H1 (cell line): Measurements from ENCODE around the gene USH1C. TPM values are rescaled to one million over a fixed set of nuclear protein-coding genes. Genes with fewer than 3 reads are reported as not detected.

Experiments
- CTCF ChIA-PET: fragments of 300-600 bp; sonication (Branson Sonifier 250); formaldehyde crosslinking; loops from one replicate; lab custom pipeline; 2021; ENCODE audit not compliant: partially characterized antibody; lab: Charles Lee
- POLR2A ChIA-PET: fragments of 300-600 bp; sonication (Branson Sonifier 250); formaldehyde crosslinking; loops from one replicate; lab custom pipeline; 2021; ENCODE audit warnings: inconsistent platforms; ENCODE audit not compliant: partially characterized antibody; lab: Charles Lee
- DNase-seq, 2 experiments: peaks; one replicate each; pipeline versions ENCODE4 v3.0.0 to v3.0.0-alpha.2; 2010 to 2022; ENCODE audit warnings: low spot score in 2 of 2, low read depth in 1 of 2, mixed read lengths in 1 of 2
- FAIRE-seq: peaks from 2 replicates; lab custom pipeline; 2011; peaks lifted over from hg19 to GRCh38; lab: Jason Lieb, UNC
- H2AFZ ChIP-seq: 2 replicates; pipeline ENCODE4 v1.8.1; 2012; ENCODE audit warnings: low read length, inconsistent platforms
- H2AK5ac ChIP-seq: 2 replicates; pipeline ENCODE4 v1.6.1; 2013; ENCODE audit warnings: low read depth, low read length
- H2BK120ac ChIP-seq: replicated peaks from 2 replicates; pipeline ENCODE3; 2013; ENCODE audit warnings: low read depth, low read length, inconsistent platforms
- H2BK12ac ChIP-seq: 2 replicates; pipeline ENCODE4 v1.6.1; 2013; ENCODE audit warnings: low read depth, low read length
- H2BK15ac ChIP-seq: 2 replicates; pipeline ENCODE4 v1.6.1; 2013; ENCODE audit warnings: low read length
- H2BK20ac ChIP-seq: 2 replicates; pipeline ENCODE4 v1.6.1; 2013; ENCODE audit warnings: low read length
- H2BK5ac ChIP-seq: 2 replicates; pipeline ENCODE4 v1.6.1; 2013; ENCODE audit warnings: low read depth, low read length
- H3K14ac ChIP-seq: 2 replicates; pipeline ENCODE4 v1.6.1; 2013; ENCODE audit warnings: inconsistent platforms; ENCODE audit not compliant: insufficient read length
- H3K18ac ChIP-seq: 2 replicates; pipeline ENCODE4 v1.6.1; 2013; ENCODE audit warnings: low read length; ENCODE audit errors: extremely low read depth
- H3K23ac ChIP-seq: 2 replicates; pipeline ENCODE4 v1.6.1; 2013; ENCODE audit warnings: inconsistent platforms; ENCODE audit not compliant: insufficient read length
- H3K23me2 ChIP-seq: 2 replicates; pipeline ENCODE4 v1.6.1; 2013; ENCODE audit warnings: low read depth, low read length
- H3K27ac ChIP-seq: 2 replicates; pipeline ENCODE4 v1.6.1; 2011; ENCODE audit warnings: low read depth, low read length, inconsistent platforms
- H3K27me3 ChIP-seq, 4 experiments: replicated peaks in 1 of 4; 1 replicate in 1 of 4; 2 replicates in 3 of 4; pipeline versions ENCODE4 v1.6.1 to v1.8.1; 2011 to 2013; ENCODE audit warnings: low read length in 3 of 4, mild to moderate bottlenecking in 3 of 4, inconsistent platforms in 2 of 4, mixed read lengths in 2 of 4, moderate library complexity in 1 of 4; ENCODE audit not compliant: control insufficient read depth in 3 of 4, insufficient read depth in 3 of 4; ENCODE audit errors: extremely low read depth in 1 of 4
- H3K36me3 ChIP-seq, 4 experiments: 2 replicates each; pipeline versions ENCODE4 v1.6.1 to v1.8.1; 2011 to 2013; ENCODE audit warnings: mild to moderate bottlenecking in 4 of 4, low read length in 3 of 4, moderate library complexity in 2 of 4, control low read depth in 1 of 4, inconsistent platforms in 1 of 4; ENCODE audit not compliant: insufficient read depth in 4 of 4, control insufficient read depth in 2 of 4
- H3K4ac ChIP-seq: replicated peaks from 2 replicates; pipeline ENCODE3; 2013; ENCODE audit warnings: low read length, low read depth, mixed read lengths, inconsistent platforms; ENCODE audit not compliant: insufficient read length
- H3K4me1 ChIP-seq, 4 experiments: replicated peaks in 1 of 4; 1 replicate in 1 of 4; 2 replicates in 3 of 4; pipeline versions ENCODE4 v1.6.1 to v1.8.1; 2011 to 2013; ENCODE audit warnings: low read length in 3 of 4, inconsistent platforms in 2 of 4, mixed read lengths in 1 of 4; ENCODE audit not compliant: insufficient read depth in 4 of 4, control insufficient read depth in 3 of 4
- H3K4me2 ChIP-seq, 2 experiments: 2 replicates each; pipeline versions ENCODE4 v1.6.1 to v1.8.1; 2011 to 2013; ENCODE audit warnings: low read depth in 2 of 2, low read length in 2 of 2, control low read depth in 1 of 2, inconsistent platforms in 1 of 2, mild to moderate bottlenecking in 1 of 2; ENCODE audit not compliant: insufficient read depth in 1 of 2
- H3K4me3 ChIP-seq, 4 experiments: fragments of 200-600, 300-600 bp in 1 of 4; sonication (generic), shearing (Covaris generic), sonication (Bioruptor Twin) in 1 of 4; 2 replicates each; pipeline versions ENCODE4 v1.5.1 to v1.8.1; 2011 to 2016; ENCODE audit warnings: low read length in 4 of 4, low read depth in 3 of 4, control low read depth in 2 of 4, inconsistent platforms in 2 of 4, mild to moderate bottlenecking in 2 of 4, mixed read lengths in 1 of 4, moderate library complexity in 1 of 4; ENCODE audit not compliant: insufficient read depth in 2 of 4; ENCODE audit errors: extremely low read depth in 1 of 4
- H3K56ac ChIP-seq: replicated peaks from 2 replicates; pipeline ENCODE3; 2013; ENCODE audit warnings: low read depth, mild to moderate bottlenecking, mixed read lengths, low read length, inconsistent platforms; ENCODE audit not compliant: insufficient read length
- H3K79me1 ChIP-seq: 2 replicates; pipeline ENCODE4 v1.6.1; 2013; ENCODE audit warnings: low read depth, low read length, control low read depth
- H3K79me2 ChIP-seq, 2 experiments: 2 replicates each; pipeline versions ENCODE4 v1.6.1 to v1.8.1; 2012 to 2013; ENCODE audit warnings: low read length in 2 of 2, mild to moderate bottlenecking in 2 of 2, inconsistent platforms in 1 of 2; ENCODE audit not compliant: insufficient read depth in 2 of 2, control insufficient read depth in 1 of 2
- H3K9ac ChIP-seq, 4 experiments: replicated peaks in 1 of 4; 1 replicate in 1 of 4; 2 replicates in 3 of 4; pipeline versions ENCODE4 v1.6.1 to v1.8.1; 2011 to 2013; ENCODE audit warnings: low read depth in 3 of 4, low read length in 3 of 4, control low read depth in 2 of 4, mild to moderate bottlenecking in 2 of 4, moderate library complexity in 2 of 4, inconsistent platforms in 1 of 4; ENCODE audit errors: extremely low read depth in 1 of 4
- H3K9me3 ChIP-seq, 2 experiments: 2 replicates each; pipeline versions ENCODE4 v1.6.1 to v1.8.1; 2012 to 2013; ENCODE audit warnings: mild to moderate bottlenecking in 2 of 2, moderate library complexity in 2 of 2, control low read depth in 1 of 2, inconsistent platforms in 1 of 2, low read depth in 1 of 2, low read length in 1 of 2, mixed read lengths in 1 of 2; ENCODE audit not compliant: insufficient read depth in 2 of 2
- H4K20me1 ChIP-seq, 2 experiments: replicated peaks in 1 of 2; 2 replicates each; pipeline versions ENCODE3 to v1.8.1; 2011 to 2013; ENCODE audit warnings: inconsistent platforms in 2 of 2, low read length in 2 of 2, mild to moderate bottlenecking in 1 of 2; ENCODE audit not compliant: insufficient read depth in 2 of 2, control insufficient read depth in 1 of 2
- H4K5ac ChIP-seq: 2 replicates; pipeline ENCODE4 v1.6.1; 2013; ENCODE audit warnings: low read length, low read depth, mixed read lengths, inconsistent platforms; ENCODE audit not compliant: insufficient read length
- H4K8ac ChIP-seq: 2 replicates; pipeline ENCODE4 v1.8.0; 2013; ENCODE audit warnings: mild to moderate bottlenecking, moderate library complexity, low read length, inconsistent platforms; ENCODE audit not compliant: insufficient read depth; ENCODE audit errors: extremely low read depth
- H4K91ac ChIP-seq: replicated peaks from 2 replicates; pipeline ENCODE3; 2013; ENCODE audit warnings: low read length, mixed read lengths, inconsistent platforms; ENCODE audit not compliant: insufficient read length
- BRCA1 ChIP-seq: IDR thresholded peaks from 2 replicates; pipeline ENCODE4 v1.6.1; 2012; ENCODE audit warnings: low read depth, low read length, improper control_type of control experiment
- CREB1 ChIP-seq: IDR thresholded peaks from 2 replicates; pipeline ENCODE4 v1.6.1; 2012; ENCODE audit warnings: inconsistent platforms
- EGR1 ChIP-seq: IDR thresholded peaks from 2 replicates; pipeline ENCODE4 v1.6.1; 2011; ENCODE audit warnings: low read depth, low read length, borderline replicate concordance
- EZH2 ChIP-seq: fragments of 200-600 bp; sonication (generic); IDR thresholded peaks from 2 replicates; pipeline ENCODE4 v1.7.1; 2012; ENCODE audit warnings: low read depth, mild to moderate bottlenecking, moderate library complexity, low read length, inconsistent platforms; ENCODE audit not compliant: severe bottlenecking
- HDAC2 ChIP-seq, 2 experiments: fragments of 300-600 bp in 1 of 2; sonication (generic) in 1 of 2; IDR thresholded peaks; 2 replicates each; pipeline ENCODE4 v1.6.1; 2011 to 2012; ENCODE audit warnings: low read depth in 2 of 2, low read length in 2 of 2, mild to moderate bottlenecking in 2 of 2, moderate library complexity in 2 of 2, borderline replicate concordance in 1 of 2, inconsistent platforms in 1 of 2
- KDM1A ChIP-seq: fragments of 200-600, 300-600 bp; sonication (generic); IDR thresholded peaks from 2 replicates; pipeline ENCODE4 v1.7.1; 2016; ENCODE audit warnings: mild to moderate bottlenecking, low read length, borderline replicate concordance
- RAD21 ChIP-seq, 2 experiments: IDR thresholded peaks in 1 of 2; conservative IDR thresholded peaks in 1 of 2; 2 replicates each; pipeline ENCODE4 v1.6.1; 2011; ENCODE audit warnings: low read depth in 2 of 2, low read length in 2 of 2, improper control_type of control experiment in 1 of 2, inconsistent platforms in 1 of 2, mild to moderate bottlenecking in 1 of 2, moderate library complexity in 1 of 2
- RXRA ChIP-seq: IDR thresholded peaks from 2 replicates; pipeline ENCODE4 v1.6.1; 2011; ENCODE audit warnings: low read depth, mild to moderate bottlenecking, low read length, moderate library complexity; ENCODE audit not compliant: insufficient read depth
- SP2 ChIP-seq: IDR thresholded peaks from 2 replicates; pipeline ENCODE4 v1.6.1; 2012; ENCODE audit warnings: mild to moderate bottlenecking, low read length, inconsistent platforms
- TAF7 ChIP-seq: optimal IDR thresholded peaks from 2 replicates; pipeline ENCODE3; 2011; ENCODE audit warnings: low read depth, mild to moderate bottlenecking, inconsistent platforms, low read length, moderate library complexity, borderline replicate concordance
- TBP ChIP-seq: IDR thresholded peaks from 2 replicates; pipeline ENCODE4 v1.6.1; 2011; ENCODE audit warnings: low read depth, low read length, improper control_type of control experiment
- TCF12 ChIP-seq: IDR thresholded peaks from 2 replicates; pipeline ENCODE4 v1.6.1; 2011; ENCODE audit warnings: low read depth, mild to moderate bottlenecking, low read length
- USF2 ChIP-seq: IDR thresholded peaks from 2 replicates; pipeline ENCODE4 v1.6.1; 2011; ENCODE audit warnings: low read length, improper control_type of control experiment
- WGBS, 2 experiments: shearing (Covaris generic) in 1 of 2; methylation state at CpG; one replicate each; pipeline versions ENCODE4 v1.1.6 to v1.1.7; 2013 to 2015; ENCODE audit warnings: low lambda C conversion rate in 2 of 2, mixed read lengths in 2 of 2, inconsistent platforms in 1 of 2, low coverage in 1 of 2, missing lambda C conversion rate in 1 of 2; ENCODE audit not compliant: insufficient replicate concordance in 2 of 2, insufficient coverage in 1 of 2, insufficient read length in 1 of 2; ENCODE audit errors: extremely low coverage in 1 of 2, missing lambda C conversion rate in 1 of 2; 5-methylcytosine and 5-hydroxymethylcytosine counted together
- polyA plus RNA-seq, 7 experiments: library from polyadenylated mRNA; depleted of rRNA in 3 of 7; stranded (reverse) in 5 of 7; unstranded in 2 of 7; fragments of >200 nt in 5 of 7; fragments of 200-250 nt in 2 of 7; gene quantifications; 1 replicate in 5 of 7; 2 replicates in 1 of 7; 4 replicates in 1 of 7; pipeline versions ENCODE4 v1.2.1 to v1.2.3, GENCODE V29; 2011 to 2013; ENCODE audit warnings: missing spikeins in 2 of 7, mixed read lengths in 2 of 7
- total RNA-seq: library from RNA; stranded (reverse); fragmentation: NEBNext Ultra II Directional; extraction: Animal tissue kit (Norgen Biotek cat#: 25700); gene quantifications from 2 replicates; pipeline ENCODE4 v1.2.1, GENCODE V29; 2021

The USH1C gene
- total and polyA plus RNA-seq, 2 of the 8 experiments (the other 6 are each of a cell fraction or from before 2014, with no cell fraction given), result 1.3 to 1.6 TPM

DNA sequence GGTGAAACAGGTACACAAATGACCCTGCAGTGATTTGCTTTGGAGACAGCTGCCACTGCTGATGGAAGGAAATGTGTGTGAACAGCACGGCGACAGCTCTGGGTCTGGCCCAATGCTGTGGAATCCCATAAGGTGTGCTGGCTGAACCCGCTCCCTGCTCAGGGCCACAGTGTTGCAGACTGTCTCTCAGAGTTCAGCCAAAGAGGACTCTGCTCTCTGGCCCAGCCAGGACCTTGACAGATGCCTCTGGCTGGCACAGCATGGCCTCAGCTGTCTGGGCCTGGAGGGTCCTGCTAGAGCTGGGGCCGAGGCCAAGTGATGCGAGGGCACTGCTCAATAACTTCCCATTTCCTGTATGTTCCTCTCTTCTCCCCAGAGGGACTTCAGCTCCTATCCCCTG, 62.3 kb downstream of the USH1C start:
- Histone ChIP-seq H3K79me2 (no peaks in the 10 kb centered on the region), H2BK15ac (no peak overlapping the region), H4K5ac (no peak overlapping the region), H3K9ac (no peak overlapping the region), H3K36me3 (no peaks in the 10 kb centered on the region), H4K91ac (no peak overlapping the region), H3K23me2 (peaks cover 3% of the 10 kb centered on the region), H2BK12ac (no peak overlapping the region), H2AFZ (no peak overlapping the region), H3K14ac (no peak overlapping the region), H3K23ac (no peak overlapping the region), H3K56ac (no peak overlapping the region), H3K4me3 (no peak overlapping the region), H2BK120ac (no peak overlapping the region), H3K4ac (no peak overlapping the region), H3K4me1 (peaks cover 0 to 6% (median 3%) of the 10 kb centered on the region in 4 experiments; a peak in 4 of 7 replicates), H4K8ac (no peak overlapping the region), H3K9me3 (no peaks in the 10 kb centered on the region), H2BK5ac (no peak overlapping the region), H3K27me3 (peaks cover 6 to 25% (median 19%) of the 10 kb centered on the region in 4 experiments), H2BK20ac (no peak overlapping the region), H3K18ac (no peak overlapping the region), H3K27ac (no peak overlapping the region), H4K20me1 (peaks cover 0 to 3% of the 10 kb centered on the region in 2 experiments), H3K79me1 (no peaks in the 10 kb centered on the region), H2AK5ac (0 out of 2 replicates have a peak overlapping the region, but pooled peaks have one; percentile 47), H3K4me2 (no peak overlapping the region)
- DNase-seq (no peak), FAIRE-seq (no peak)
- ChIA-PET CTCF (interaction anchor here (1.1 to 3.3 kb wide), 10 partner anchors 9 to 95 kb away, joined by 3 to 14 read pairs (median 6); no protein-coding TSS in a partner anchor), POLR2A (no interaction called here)
- WGBS, 2 experiments, result 90% methylated on average over 5 of the region's 5 CpGs; no CpG with 5 or more reads in 1 of the 2 experiments
- no peak for TF ChIP-seq RAD21 (IDR thresholded peaks at IDR 0.05 in 1 of 2, conservative IDR thresholded peaks at IDR 0.05 in 1 of 2; ENCODE audit: low read depth in 2 of 2, low read length in 2 of 2)
- no peak for TF ChIP-seq EZH2
- TF ChIP-seq BRCA1, result no peak
- TF ChIP-seq SP2, result no peak
- TF ChIP-seq TCF12, result no peak
- no peak for TF ChIP-seq KDM1A
- no peak for TF ChIP-seq EGR1
- TF ChIP-seq TBP, result no peak
- TF ChIP-seq CREB1, result no peak
- TF ChIP-seq RXRA, result no peak
- TF ChIP-seq USF2, result no peak
- TF ChIP-seq HDAC2 (IDR thresholded peaks at IDR 0.05; ENCODE audit: borderline replicate concordance in 1 of 2, low read depth in 2 of 2, low read length in 2 of 2), result no peak
- no peak for TF ChIP-seq TAF7
